ENCODE results near the gene SPAG9. TPM values are rescaled to one million over a fixed set of nuclear protein-coding genes. Genes with fewer than 3 reads are reported as not detected.

SPAG9 gene
- total and polyA plus RNA-seq, 4 donors, result 179 to 268 (median 220) TPM

DNA sequence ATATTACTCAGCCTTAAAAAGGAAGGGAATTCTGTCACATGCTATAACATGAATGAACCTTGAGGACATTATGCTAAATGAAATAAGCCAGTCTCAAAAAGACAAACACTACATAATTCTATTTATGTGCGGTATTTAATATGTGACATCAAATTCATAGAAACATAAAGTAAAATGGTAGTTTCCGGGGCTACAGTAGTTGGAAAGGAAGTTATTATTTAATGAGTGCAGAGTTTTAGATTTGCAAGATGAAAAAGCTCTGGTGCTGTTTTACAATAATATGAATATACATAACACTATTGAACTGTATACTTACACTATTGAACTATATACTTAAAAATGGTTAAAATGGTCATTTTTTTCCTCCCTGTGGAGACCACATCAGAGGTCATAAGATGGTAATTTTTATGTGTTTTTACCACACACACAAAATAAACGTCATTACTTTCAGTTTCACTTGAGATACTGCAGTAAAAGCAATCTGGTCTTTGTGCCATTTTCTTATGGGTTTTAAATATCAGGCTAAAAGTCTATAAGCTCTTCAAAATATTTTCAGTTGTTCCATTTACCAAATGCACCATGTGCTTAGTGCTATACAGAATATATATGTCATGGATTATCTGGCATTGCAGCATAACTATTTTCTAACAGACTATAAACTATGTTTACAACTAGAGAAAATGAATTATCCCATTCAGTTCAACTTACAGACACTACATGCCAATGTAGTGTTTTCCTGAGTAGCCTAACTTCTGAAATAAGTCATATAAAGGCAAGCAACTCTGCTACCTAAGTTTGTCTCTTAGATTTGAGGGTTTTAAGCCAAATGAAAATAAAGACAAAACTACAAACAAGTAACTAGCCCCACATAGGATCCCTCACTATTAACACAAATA, 90.9 kb downstream of the SPAG9 start:
- H3K4me3 ChIP-seq (ENCODE audit: low read depth, low read length), result no peak overlapping the region
- H3K36me3 ChIP-seq (ENCODE audit: control insufficient read depth, insufficient read depth, low read length), result peaks cover 14% of the 10 kb centered on the region
- no peak for DNase-seq (ENCODE audit: low read depth in 4 of 6, low spot score in 6 of 6)
- no CpG with 5 or more reads among the region's 3 CpGs for WGBS (ENCODE audit: insufficient coverage)
- no peaks in the 10 kb centered on the region for H3K27me3 ChIP-seq (ENCODE audit: control insufficient read depth, insufficient read depth, low read length)
- H3K9me3 ChIP-seq (ENCODE audit: control insufficient read depth, insufficient read depth, low read length), result no peaks in the 10 kb centered on the region
- no peaks in the 10 kb centered on the region for H3K4me1 ChIP-seq (ENCODE audit: control insufficient read depth, insufficient read depth, low read length)
- H3K27ac ChIP-seq (ENCODE audit: low read depth, low read length), result no peak overlapping the region

GRCh38 chr17:51029142-51029541, 91.5 kb downstream of the SPAG9 start:
- Histone ChIP-seq H3K27ac (ENCODE audit: low read depth, low read length) (no peak overlapping the region), H3K27me3 (ENCODE audit: control insufficient read depth, insufficient read depth, low read length) (no peaks in the 10 kb centered on the region), H3K4me3 (ENCODE audit: low read depth, low read length) (no peak overlapping the region), H3K4me1 (ENCODE audit: control insufficient read depth, insufficient read depth, low read length) (no peaks in the 10 kb centered on the region), H3K9me3 (ENCODE audit: control insufficient read depth, insufficient read depth, low read length) (no peaks in the 10 kb centered on the region), H3K36me3 (ENCODE audit: control insufficient read depth, insufficient read depth, low read length) (peaks cover 14% of the 10 kb centered on the region)
- WGBS (ENCODE audit: insufficient coverage), result no CpG with 5 or more reads among the region's 1 CpG
- no peak for DNase-seq (ENCODE audit: low read depth in 4 of 6, low spot score in 6 of 6)

DNA sequence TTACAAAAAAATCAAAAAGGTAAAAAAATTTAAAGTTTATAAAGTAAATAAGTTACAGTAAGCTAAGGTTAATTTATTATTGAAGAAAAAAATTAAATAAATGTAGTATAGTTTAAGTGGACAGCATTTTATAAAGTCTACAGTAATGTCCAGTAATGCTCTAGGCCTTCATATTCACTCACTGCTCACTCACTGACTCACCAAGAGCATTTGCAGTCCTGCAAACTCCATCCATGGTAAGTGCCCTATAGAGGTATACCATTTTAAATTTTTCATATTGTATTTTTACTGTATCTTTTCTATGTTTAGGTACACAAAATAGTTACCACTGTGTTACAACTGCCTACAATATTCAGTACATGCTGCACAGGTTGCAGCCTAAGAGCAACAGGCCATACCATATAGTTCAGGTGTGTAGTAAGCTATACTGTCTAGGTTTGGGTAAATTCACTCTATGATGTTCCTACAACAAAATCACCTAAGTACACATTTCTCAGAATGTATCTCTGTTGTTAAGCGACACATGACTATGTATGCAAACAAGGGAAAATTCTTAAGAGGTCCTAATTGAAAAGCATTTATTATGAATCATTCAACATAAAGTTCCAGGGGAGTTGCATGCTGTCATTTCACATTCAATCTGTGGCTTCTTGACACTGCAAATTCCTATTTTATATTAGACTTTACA, 92.3 kb downstream of the SPAG9 start:
- Histone ChIP-seq H3K9me3 (ENCODE audit: control insufficient read depth, insufficient read depth, low read length) (no peaks in the 10 kb centered on the region), H3K27me3 (ENCODE audit: control insufficient read depth, insufficient read depth, low read length) (no peaks in the 10 kb centered on the region), H3K27ac (ENCODE audit: low read depth, low read length) (no peak overlapping the region), H3K4me3 (ENCODE audit: low read depth, low read length) (no peak overlapping the region), H3K36me3 (ENCODE audit: control insufficient read depth, insufficient read depth, low read length) (peaks cover 20% of the 10 kb centered on the region), H3K4me1 (ENCODE audit: control insufficient read depth, insufficient read depth, low read length) (no peaks in the 10 kb centered on the region)
- WGBS (ENCODE audit: insufficient coverage), result no CpG with 5 or more reads among the region's 1 CpG
- DNase-seq (ENCODE audit: low read depth in 4 of 6, low spot score in 6 of 6), result no peak

DNA sequence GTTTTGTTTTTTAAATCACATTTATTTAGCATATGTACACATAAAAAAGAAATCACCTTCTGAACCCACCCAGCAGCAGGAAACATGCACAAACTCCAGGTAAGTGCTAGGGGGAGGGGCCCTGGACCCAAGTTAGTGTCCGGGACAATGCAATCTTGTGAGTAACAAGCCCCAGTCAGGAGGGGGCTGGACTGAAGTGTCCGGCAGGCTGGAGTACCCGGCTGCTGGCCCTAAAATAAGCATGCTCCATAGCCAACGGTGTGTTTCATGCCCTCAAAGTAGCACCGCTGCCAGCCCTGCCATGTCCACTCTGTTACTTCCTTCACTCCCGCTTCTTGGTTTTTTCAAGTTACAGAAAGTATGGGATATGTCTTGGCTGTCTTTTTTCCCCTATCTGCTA, 102.1 kb downstream of the SPAG9 start:
- Histone ChIP-seq H3K27ac (ENCODE audit: low read depth, low read length) (no peak overlapping the region), H3K4me1 (ENCODE audit: control insufficient read depth, insufficient read depth, low read length) (no peaks in the 10 kb centered on the region), H3K9me3 (ENCODE audit: control insufficient read depth, insufficient read depth, low read length) (no peaks in the 10 kb centered on the region), H3K27me3 (ENCODE audit: control insufficient read depth, insufficient read depth, low read length) (no peaks in the 10 kb centered on the region), H3K36me3 (ENCODE audit: control insufficient read depth, insufficient read depth, low read length) (peaks cover 26% of the 10 kb centered on the region), H3K4me3 (ENCODE audit: low read depth, low read length) (no peak overlapping the region)
- DNase-seq (ENCODE audit: low read depth in 4 of 6, low spot score in 6 of 6), result no peak
- WGBS (ENCODE audit: insufficient coverage), result 79% methylated on average over 3 of the region's 6 CpGs

DNA sequence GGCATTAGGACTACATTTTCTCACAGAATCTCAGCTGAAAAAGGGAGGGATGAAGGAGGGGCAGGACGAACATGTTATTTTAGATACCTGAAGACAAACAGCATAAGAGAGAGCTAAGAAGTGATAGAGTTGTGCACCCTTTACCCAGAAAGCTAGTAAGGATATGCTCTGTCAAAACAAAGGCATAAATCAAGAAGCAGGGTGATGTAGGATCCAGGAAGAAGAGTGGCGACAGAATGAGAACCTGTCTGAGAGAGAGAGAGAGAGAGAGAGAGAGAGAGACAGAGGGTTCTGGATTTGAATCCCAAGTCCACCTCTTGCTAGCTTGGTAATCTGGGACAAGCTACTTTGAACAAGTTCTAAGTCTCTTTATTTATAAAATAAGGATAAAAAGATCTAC, 103.4 kb downstream of the SPAG9 start:
- H3K4me3 ChIP-seq (ENCODE audit: low read depth, low read length), result no peak overlapping the region
- H3K36me3 ChIP-seq (ENCODE audit: control insufficient read depth, insufficient read depth, low read length), result peaks cover 32% of the 10 kb centered on the region

GRCh38 chr17:51016099-51016498, 104.6 kb downstream of the SPAG9 start:
- no CpG with 5 or more reads among the region's 1 CpG for WGBS (ENCODE audit: insufficient coverage)

More for the DNA sequence above, 103.4 kb downstream of the SPAG9 start:
- 67% methylated on average over 1 of the region's 2 CpGs for WGBS (ENCODE audit: insufficient coverage)
- Histone ChIP-seq H3K4me1 (ENCODE audit: control insufficient read depth, insufficient read depth, low read length) (no peaks in the 10 kb centered on the region), H3K9me3 (ENCODE audit: control insufficient read depth, insufficient read depth, low read length) (no peaks in the 10 kb centered on the region), H3K27ac (ENCODE audit: low read depth, low read length) (no peak overlapping the region), H3K27me3 (ENCODE audit: control insufficient read depth, insufficient read depth, low read length) (no peaks in the 10 kb centered on the region)
- no peak for DNase-seq (ENCODE audit: low read depth in 4 of 6, low spot score in 6 of 6)

DNA sequence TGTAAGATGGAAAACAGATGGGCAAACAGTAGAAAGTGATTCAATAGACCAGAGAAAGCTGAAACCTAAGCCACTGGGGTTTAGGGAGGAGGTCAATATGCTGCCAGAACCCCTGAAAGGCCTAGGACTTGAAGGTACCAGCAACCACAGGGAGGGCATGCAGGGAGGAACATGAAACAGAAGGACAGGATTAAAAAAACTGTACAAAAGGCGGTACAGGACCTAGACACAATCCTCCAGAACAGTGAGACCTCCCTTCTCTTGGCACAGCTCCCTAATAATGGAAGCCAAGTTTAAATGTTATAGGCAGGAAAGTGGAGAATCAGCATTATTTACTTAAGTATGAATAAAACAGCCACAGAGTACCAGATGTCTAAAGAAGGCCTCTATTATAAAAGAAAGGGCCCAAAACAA, 105.5 kb downstream of the SPAG9 start:
- H3K36me3 ChIP-seq (ENCODE audit: control insufficient read depth, insufficient read depth, low read length), result peaks cover 32% of the 10 kb centered on the region
- H3K27me3 ChIP-seq (ENCODE audit: control insufficient read depth, insufficient read depth, low read length), result no peaks in the 10 kb centered on the region
- H3K4me3 ChIP-seq (ENCODE audit: low read depth, low read length), result no peak overlapping the region
- no peaks in the 10 kb centered on the region for H3K4me1 ChIP-seq (ENCODE audit: control insufficient read depth, insufficient read depth, low read length)
- no CpG with 5 or more reads among the region's 1 CpG for WGBS (ENCODE audit: insufficient coverage)
- DNase-seq (ENCODE audit: low read depth in 4 of 6, low spot score in 6 of 6), result peak in 2 of 6 donors; percentile 58 to 61
- peak overlapping the region; percentile 22 for H3K27ac ChIP-seq (ENCODE audit: low read depth, low read length)
- H3K9me3 ChIP-seq (ENCODE audit: control insufficient read depth, insufficient read depth, low read length), result no peaks in the 10 kb centered on the region

More at GRCh38 chr17:51016099-51016498, 104.6 kb downstream of the SPAG9 start:
- H3K27ac ChIP-seq (ENCODE audit: low read depth, low read length), result no peak overlapping the region
- no peaks in the 10 kb centered on the region for H3K9me3 ChIP-seq (ENCODE audit: control insufficient read depth, insufficient read depth, low read length)
- peaks cover 32% of the 10 kb centered on the region for H3K36me3 ChIP-seq (ENCODE audit: control insufficient read depth, insufficient read depth, low read length)
- H3K4me1 ChIP-seq (ENCODE audit: control insufficient read depth, insufficient read depth, low read length), result no peaks in the 10 kb centered on the region
- no peaks in the 10 kb centered on the region for H3K27me3 ChIP-seq (ENCODE audit: control insufficient read depth, insufficient read depth, low read length)
- no peak for DNase-seq (ENCODE audit: low read depth in 4 of 6, low spot score in 6 of 6)
- no peak overlapping the region for H3K4me3 ChIP-seq (ENCODE audit: low read depth, low read length)

DNA sequence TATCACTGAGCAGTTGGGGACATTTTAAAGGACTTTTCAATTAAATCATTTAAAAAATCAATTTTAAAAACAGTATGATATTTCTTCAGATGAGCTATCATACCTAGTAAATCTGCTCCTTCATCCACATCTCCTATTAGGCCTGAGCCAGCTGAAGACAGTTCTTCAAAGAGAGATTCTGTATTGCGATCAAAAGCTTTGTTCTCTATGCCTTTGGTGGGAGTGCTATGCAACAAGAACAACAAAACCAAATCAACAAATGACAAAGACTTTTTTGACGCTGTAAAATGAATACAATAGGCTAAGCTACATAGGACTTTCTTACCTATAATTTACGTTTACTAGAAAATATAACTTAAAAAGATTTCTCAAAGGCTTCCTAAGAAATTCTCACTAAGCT, 106.5 kb downstream of the SPAG9 start:
- peaks cover 26% of the 10 kb centered on the region for H3K36me3 ChIP-seq (ENCODE audit: control insufficient read depth, insufficient read depth, low read length)
- no CpG with 5 or more reads among the region's 3 CpGs for WGBS (ENCODE audit: insufficient coverage)

GRCh38 chr17:51013322-51013721, 107.3 kb downstream of the SPAG9 start:
- no CpG with 5 or more reads among the region's 2 CpGs for WGBS (ENCODE audit: insufficient coverage)

More for the DNA sequence above, 106.5 kb downstream of the SPAG9 start:
- no peak for DNase-seq (ENCODE audit: low read depth in 4 of 6, low spot score in 6 of 6)
- no peaks in the 10 kb centered on the region for H3K27me3 ChIP-seq (ENCODE audit: control insufficient read depth, insufficient read depth, low read length)
- H3K9me3 ChIP-seq (ENCODE audit: control insufficient read depth, insufficient read depth, low read length), result no peaks in the 10 kb centered on the region
- H3K4me1 ChIP-seq (ENCODE audit: control insufficient read depth, insufficient read depth, low read length), result no peaks in the 10 kb centered on the region
- H3K4me3 ChIP-seq (ENCODE audit: low read depth, low read length), result no peak overlapping the region
- no peak overlapping the region for H3K27ac ChIP-seq (ENCODE audit: low read depth, low read length)

More at GRCh38 chr17:51013322-51013721, 107.3 kb downstream of the SPAG9 start:
- Histone ChIP-seq H3K27ac (ENCODE audit: low read depth, low read length) (no peak overlapping the region), H3K9me3 (ENCODE audit: control insufficient read depth, insufficient read depth, low read length) (no peaks in the 10 kb centered on the region), H3K27me3 (ENCODE audit: control insufficient read depth, insufficient read depth, low read length) (no peaks in the 10 kb centered on the region), H3K36me3 (ENCODE audit: control insufficient read depth, insufficient read depth, low read length) (peaks cover 18% of the 10 kb centered on the region), H3K4me1 (ENCODE audit: control insufficient read depth, insufficient read depth, low read length) (no peaks in the 10 kb centered on the region), H3K4me3 (ENCODE audit: low read depth, low read length) (no peak overlapping the region)
- DNase-seq (ENCODE audit: low read depth in 4 of 6, low spot score in 6 of 6), result no peak

Measured in spinal cord (tissue), 10 donors.